22Rv1 (cell line): ENCODE measurements around the gene S100PBP.

Experiments
- H3K27ac ChIP-seq: fragments of 450-650 bp; 2 replicates; pipeline ENCODE4 v1.5.1; 2017
- CTCF ChIP-seq: fragments of 450-650 bp; IDR thresholded peaks from 2 replicates; pipeline ENCODE4 v1.5.1; 2017; ENCODE audit warnings: mild to moderate bottlenecking
- ZFX ChIP-seq: fragments of 450-650 bp; IDR thresholded peaks from 2 replicates; pipeline ENCODE4 v1.6.1; 2017; ENCODE audit warnings: antibody characterized with exemption, borderline replicate concordance

S100PBP gene

GRCh38 chr1:32817159-32817814 is at the start of gene S100PBP, which contains the start of gene YARS1:
S100PBP (plus strand) TSS chr1:32817653; CDS start chr1:32826100, 8,447 bp downstream.
YARS1 (minus strand) TSS chr1:32817358; CDS start chr1:32817244, 114 bp downstream.
- TF ChIP-seq CTCF (no peak), ZFX (no peak)
- H3K27ac ChIP-seq, result peak within 1 kb of the TSS; percentile 98

GRCh38 chr1:32768110-32768850 is 49.2 kb upstream of the S100PBP start:
- H3K27ac ChIP-seq, result no peak overlapping the region
- no peak for TF ChIP-seq CTCF
- no peak for TF ChIP-seq ZFX

- H3K27ac ChIP-seq, result no peak overlapping the region
- TF ChIP-seq ZFX (no peak), CTCF (no peak)
Observed at GRCh38 chr1:32769524-32770220, 47.8 kb upstream of the S100PBP start.

- H3K27ac ChIP-seq, result no peak overlapping the region
Observed at GRCh38 chr1:32770221-32770731, 47.2 kb upstream of the S100PBP start.

GRCh38 chr1:32770741-32771548 is 46.5 kb upstream of the S100PBP start:
- TF ChIP-seq ZFX, result no peak
- no peak for TF ChIP-seq CTCF
- no peak overlapping the region for H3K27ac ChIP-seq

More at GRCh38 chr1:32770221-32770731, 47.2 kb upstream of the S100PBP start:
- TF ChIP-seq ZFX (no peak), CTCF (no peak)

- H3K27ac ChIP-seq, result no peak overlapping the region
- TF ChIP-seq ZFX (no peak), CTCF (no peak)
Observed at GRCh38 chr1:32771561-32772280, 45.7 kb upstream of the S100PBP start.
